A549 treated with Mapracorat at 1 μM for 4 hours (cell line): ENCODE results near the gene MUC15. TPM values are rescaled to one million over a fixed set of nuclear protein-coding genes. Genes with fewer than 3 reads are reported as not detected.

ENCODE experiments used
- total RNA-seq: library from RNA; stranded (reverse); fragments of 200-300 nt; extraction: Qiagen RNA extraction; gene quantifications from 5 replicates; pipeline ENCODE4 v1.2.3, GENCODE V29; 2022

The MUC15 gene, protein sequence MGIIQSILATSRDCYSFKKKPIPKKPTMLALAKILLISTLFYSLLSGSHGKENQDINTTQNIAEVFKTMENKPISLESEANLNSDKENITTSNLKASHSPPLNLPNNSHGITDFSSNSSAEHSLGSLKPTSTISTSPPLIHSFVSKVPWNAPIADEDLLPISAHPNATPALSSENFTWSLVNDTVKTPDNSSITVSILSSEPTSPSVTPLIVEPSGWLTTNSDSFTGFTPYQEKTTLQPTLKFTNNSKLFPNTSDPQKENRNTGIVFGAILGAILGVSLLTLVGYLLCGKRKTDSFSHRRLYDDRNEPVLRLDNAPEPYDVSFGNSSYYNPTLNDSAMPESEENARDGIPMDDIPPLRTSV
- not detected in 5 replicates for total RNA-seq

DNA sequence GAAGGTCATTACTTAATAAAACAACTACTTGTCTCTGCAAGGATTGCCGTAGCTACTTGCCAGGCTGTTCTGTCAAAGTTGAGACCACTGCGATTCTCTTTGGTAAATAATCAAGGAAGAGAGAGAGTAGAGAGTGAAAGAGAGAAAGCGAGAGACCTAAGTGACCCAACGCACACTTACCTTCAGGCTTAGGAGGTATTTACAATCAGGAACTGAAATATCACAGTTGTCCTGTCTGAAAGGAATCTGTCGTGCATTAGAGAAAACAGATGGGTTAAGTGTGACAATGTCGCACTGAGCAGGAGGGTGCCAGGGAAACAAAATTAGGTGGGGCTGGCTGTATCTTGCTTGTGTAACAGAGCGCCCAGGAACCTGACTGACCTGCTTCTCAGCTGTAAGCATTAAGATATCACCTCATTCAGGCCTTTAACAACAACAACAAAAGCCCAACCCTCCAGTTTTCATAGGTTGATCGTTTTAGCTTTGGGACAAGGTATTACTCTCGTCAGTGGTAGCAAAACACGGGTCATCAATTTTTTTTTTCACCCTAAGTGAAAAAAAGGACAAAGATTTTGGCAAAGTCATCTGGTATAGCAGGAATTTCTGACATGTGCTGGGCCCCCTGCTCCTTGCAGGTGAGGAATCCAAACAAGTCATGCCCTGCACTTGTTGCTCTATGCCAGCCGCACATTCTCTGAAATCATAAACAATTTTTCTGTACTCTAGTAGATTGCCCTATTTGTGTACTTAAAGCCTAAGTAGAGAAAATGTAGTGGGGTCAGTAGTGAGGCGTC lies at the start of gene MUC15:
MUC15 (minus strand) TSS at position 403 of the 794 bp plus-strand sequence. CDS start 5,169 bp downstream, outside the sequence.

Other genes with a start within 250 kb of the MUC15 start
- gene ANO3, start 240.1 kb downstream of the MUC15 start, total RNA-seq = 0.04 to 0.10 TPM in 2 of 5 replicates, not detected in the others
- gene SLC5A12, start 149.8 kb upstream of the MUC15 start, total RNA-seq = not detected in 5 replicates